Neuronal stem cell (in vitro differentiated cells): ENCODE data around the gene ITIH3.

ENCODE experiments used
- DNase-seq: peaks from one replicate; pipeline ENCODE4 v3.0.0-alpha.2; 2013; ENCODE audit warnings: low spot score
- H2AFZ ChIP-seq: one replicate; pipeline ENCODE4 v1.6.1; 2013; ENCODE audit warnings: mild to moderate bottlenecking, low read length, inconsistent platforms
- H2AK5ac ChIP-seq: 2 replicates; pipeline ENCODE4 v1.6.1; 2013; ENCODE audit warnings: low read depth, mild to moderate bottlenecking, inconsistent platforms, low read length, moderate library complexity, mixed read lengths
- H2BK120ac ChIP-seq: 2 replicates; pipeline ENCODE4 v1.6.1; 2013; ENCODE audit warnings: low read depth, mild to moderate bottlenecking, inconsistent platforms, low read length, moderate library complexity, mixed read lengths
- H2BK12ac ChIP-seq: one replicate; pipeline ENCODE4 v1.6.1; 2013; ENCODE audit warnings: low read length, inconsistent platforms
- H2BK15ac ChIP-seq: 2 replicates; pipeline ENCODE4 v1.6.1; 2013; ENCODE audit warnings: mild to moderate bottlenecking, low read length, inconsistent platforms, mixed read lengths
- H2BK5ac ChIP-seq: one replicate; pipeline ENCODE4 v1.6.1; 2013; ENCODE audit warnings: inconsistent platforms, mild to moderate bottlenecking, low read length, moderate library complexity
- H3K14ac ChIP-seq: one replicate; pipeline ENCODE4 v1.6.1; 2013; ENCODE audit warnings: low read length, inconsistent platforms
- H3K18ac ChIP-seq: 2 replicates; pipeline ENCODE4 v1.6.1; 2013; ENCODE audit warnings: low read length, inconsistent platforms
- H3K23ac ChIP-seq: 2 replicates; pipeline ENCODE4 v1.6.1; 2013; ENCODE audit warnings: low read depth, mild to moderate bottlenecking, mixed read lengths, low read length, inconsistent platforms; ENCODE audit not compliant: poor library complexity
- H3K27ac ChIP-seq: replicated peaks from 3 replicates; pipeline ENCODE4 v1.5.1; 2013; ENCODE audit warnings: low read length, inconsistent platforms
- H3K27me3 ChIP-seq, 3 experiments: 2 replicates each; pipeline ENCODE4 v1.6.1; 2013; ENCODE audit warnings: low read length in 3 of 3, mild to moderate bottlenecking in 2 of 3, inconsistent platforms in 1 of 3, low read depth in 1 of 3, mixed read lengths in 1 of 3, moderate library complexity in 1 of 3; ENCODE audit not compliant: control insufficient read depth in 3 of 3, insufficient read depth in 3 of 3
- H3K36me3 ChIP-seq, 2 donors: replicated peaks in 1 of 2; 2 replicates each; pipeline ENCODE4 v1.6.1; 2013; ENCODE audit warnings: low read length in 2 of 2; ENCODE audit not compliant: control insufficient read depth in 2 of 2, insufficient read depth in 2 of 2
- H3K4ac ChIP-seq: 2 replicates; pipeline ENCODE4 v1.6.1; 2013; ENCODE audit warnings: inconsistent platforms, mild to moderate bottlenecking, low read length, moderate library complexity
- H3K4me1 ChIP-seq, 2 donors: 1 replicate in 1 of 2; 2 replicates in 1 of 2; pipeline ENCODE4 v1.6.1; 2013; ENCODE audit warnings: low read length in 2 of 2, low read depth in 1 of 2; ENCODE audit not compliant: control insufficient read depth in 2 of 2, insufficient read depth in 1 of 2
- H3K4me2 ChIP-seq: one replicate; pipeline ENCODE4 v1.6.1; 2013; ENCODE audit warnings: mild to moderate bottlenecking, low read length, inconsistent platforms; ENCODE audit not compliant: insufficient read depth, poor library complexity, severe bottlenecking
- H3K4me3 ChIP-seq, 2 donors: 2 replicates each; pipeline ENCODE4 v1.5.1; 2013; ENCODE audit warnings: low read length in 2 of 2, mild to moderate bottlenecking in 2 of 2, inconsistent platforms in 1 of 2, moderate library complexity in 1 of 2
- H3K79me1 ChIP-seq: one replicate; pipeline ENCODE4 v1.6.1; 2013; ENCODE audit warnings: low read depth, mild to moderate bottlenecking, inconsistent platforms, low read length, moderate library complexity
- H3K9ac ChIP-seq: one replicate; pipeline ENCODE4 v1.6.1; 2013; ENCODE audit warnings: mild to moderate bottlenecking, low read depth, low read length, inconsistent platforms; ENCODE audit not compliant: poor library complexity
- H3K9me3 ChIP-seq, 2 donors: replicated peaks in 1 of 2; 2 replicates each; pipeline versions ENCODE3 to v1.6.1; 2013; ENCODE audit warnings: low read length in 2 of 2, mild to moderate bottlenecking in 2 of 2, inconsistent platforms in 1 of 2, low read depth in 1 of 2, mixed read lengths in 1 of 2, moderate library complexity in 1 of 2; ENCODE audit not compliant: control insufficient read depth in 2 of 2, insufficient read depth in 1 of 2
- H4K8ac ChIP-seq: one replicate; pipeline ENCODE4 v1.6.1; 2013; ENCODE audit warnings: low read depth, mild to moderate bottlenecking, inconsistent platforms, low read length, moderate library complexity
- H4K91ac ChIP-seq: one replicate; pipeline ENCODE4 v1.6.1; 2013; ENCODE audit warnings: low read length, low read depth, mild to moderate bottlenecking, inconsistent platforms; ENCODE audit not compliant: poor library complexity
- WGBS, 2 donors: extraction: QIAGEN DNeasy Blood & Tissue Kit; methylation state at CpG; one replicate each; pipeline ENCODE4 v1.1.7; 2013; ENCODE audit warnings: missing lambda C conversion rate in 2 of 2, mixed read lengths in 1 of 2; ENCODE audit not compliant: insufficient read length in 2 of 2, insufficient replicate concordance in 1 of 2; ENCODE audit errors: extremely low coverage in 2 of 2; 5-methylcytosine and 5-hydroxymethylcytosine counted together

Gene ITIH3

GRCh38 chr3:52836986-52837385 lies 42.4 kb downstream of the ITIH3 start:
- no peak overlapping the region for H3K4me2 ChIP-seq
- WGBS, 2 donors: no CpG with 5 or more reads among the region's 4 CpGs
- peaks cover 3 to 9% of the 10 kb centered on the region in 2 donors for H3K36me3 ChIP-seq
- no peak overlapping the region for H2BK12ac ChIP-seq
- H3K23ac ChIP-seq: no peak overlapping the region
- H2BK5ac ChIP-seq: no peak overlapping the region
- no peak for DNase-seq
- peaks cover 18 to 35% of the 10 kb centered on the region in 2 donors for H3K4me1 ChIP-seq
- H3K9me3 ChIP-seq: no peaks in the 10 kb centered on the region
- H2BK15ac ChIP-seq: no peak overlapping the region
- H3K79me1 ChIP-seq: no peaks in the 10 kb centered on the region
- H2AFZ ChIP-seq: no peak overlapping the region
- no peak overlapping the region for H3K4me3 ChIP-seq
- no peak overlapping the region for H3K4ac ChIP-seq
- no peak overlapping the region for H3K27ac ChIP-seq
- no peaks in the 10 kb centered on the region for H3K27me3 ChIP-seq
- no peak overlapping the region for H4K91ac ChIP-seq
- H3K14ac ChIP-seq: no peak overlapping the region
- H3K18ac ChIP-seq: no peak overlapping the region
- H3K9ac ChIP-seq: no peak overlapping the region
- no peak overlapping the region for H2AK5ac ChIP-seq
- no peak overlapping the region for H2BK120ac ChIP-seq
- no peak overlapping the region for H4K8ac ChIP-seq

GRCh38 chr3:52838561-52839267 lies 44.1 kb downstream of the ITIH3 start:
- H3K14ac ChIP-seq: no peak overlapping the region
- no peak overlapping the region for H2AK5ac ChIP-seq
- no peak overlapping the region for H2BK15ac ChIP-seq
- no peak overlapping the region for H3K4me3 ChIP-seq
- H3K9ac ChIP-seq: no peak overlapping the region
- no peak overlapping the region for H3K4me2 ChIP-seq
- H2BK5ac ChIP-seq: no peak overlapping the region
- H3K27me3 ChIP-seq: no peaks in the 10 kb centered on the region
- peaks cover 18 to 36% of the 10 kb centered on the region in 2 donors for H3K4me1 ChIP-seq
- no peak overlapping the region for H2BK120ac ChIP-seq
- H3K27ac ChIP-seq: no peak overlapping the region
- no peak overlapping the region for H4K8ac ChIP-seq
- H3K79me1 ChIP-seq: no peaks in the 10 kb centered on the region
- H2BK12ac ChIP-seq: no peak overlapping the region
- WGBS, 2 donors: no CpG with 5 or more reads among the region's 8 CpGs
- H3K9me3 ChIP-seq: no peaks in the 10 kb centered on the region
- H3K36me3 ChIP-seq: peaks cover 6 to 14% of the 10 kb centered on the region in 2 donors
- H4K91ac ChIP-seq: no peak overlapping the region
- DNase-seq: no peak
- no peak overlapping the region for H3K18ac ChIP-seq
- no peak overlapping the region for H3K23ac ChIP-seq
- no peak overlapping the region for H2AFZ ChIP-seq
- no peak overlapping the region for H3K4ac ChIP-seq

DNA sequence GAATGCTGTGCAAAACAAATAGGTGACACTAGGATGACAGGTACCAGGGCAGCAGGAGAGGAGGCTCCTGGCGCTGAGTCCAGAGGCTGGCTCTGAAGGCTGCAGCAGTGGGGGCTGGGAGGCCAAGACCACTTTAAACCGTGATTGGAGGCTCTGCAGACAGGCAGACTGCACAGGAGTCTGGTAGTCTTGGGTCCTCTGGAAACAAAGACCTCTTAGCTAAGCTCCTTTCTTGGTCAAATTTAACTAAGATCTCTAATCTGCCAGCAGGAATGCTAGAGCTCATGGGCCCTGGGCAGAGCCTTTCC lies 44.6 kb downstream of the ITIH3 start:
- no peak overlapping the region for H3K4ac ChIP-seq
- H4K91ac ChIP-seq: no peak overlapping the region
- H3K4me1 ChIP-seq: peaks cover 16 to 31% of the 10 kb centered on the region in 2 donors
- H2AFZ ChIP-seq: no peak overlapping the region
- no peak overlapping the region for H3K9ac ChIP-seq
- no peak overlapping the region for H3K18ac ChIP-seq
- H3K27ac ChIP-seq: no peak overlapping the region
- H2BK5ac ChIP-seq: no peak overlapping the region
- H3K27me3 ChIP-seq: no peaks in the 10 kb centered on the region
- H3K9me3 ChIP-seq: no peaks in the 10 kb centered on the region
- no peak overlapping the region for H2BK15ac ChIP-seq
- no peaks in the 10 kb centered on the region for H3K79me1 ChIP-seq
- no peak overlapping the region for H3K4me2 ChIP-seq
- H2AK5ac ChIP-seq: no peak overlapping the region
- no peak overlapping the region for H3K4me3 ChIP-seq
- no peak for DNase-seq
- H2BK12ac ChIP-seq: no peak overlapping the region
- no peak overlapping the region for H3K14ac ChIP-seq
- no peak overlapping the region for H3K23ac ChIP-seq
- no CpG with 5 or more reads among the region's 2 CpGs for WGBS, 2 donors
- H2BK120ac ChIP-seq: no peak overlapping the region
- peaks cover 6 to 14% of the 10 kb centered on the region in 2 donors for H3K36me3 ChIP-seq
- H4K8ac ChIP-seq: no peak overlapping the region

DNA sequence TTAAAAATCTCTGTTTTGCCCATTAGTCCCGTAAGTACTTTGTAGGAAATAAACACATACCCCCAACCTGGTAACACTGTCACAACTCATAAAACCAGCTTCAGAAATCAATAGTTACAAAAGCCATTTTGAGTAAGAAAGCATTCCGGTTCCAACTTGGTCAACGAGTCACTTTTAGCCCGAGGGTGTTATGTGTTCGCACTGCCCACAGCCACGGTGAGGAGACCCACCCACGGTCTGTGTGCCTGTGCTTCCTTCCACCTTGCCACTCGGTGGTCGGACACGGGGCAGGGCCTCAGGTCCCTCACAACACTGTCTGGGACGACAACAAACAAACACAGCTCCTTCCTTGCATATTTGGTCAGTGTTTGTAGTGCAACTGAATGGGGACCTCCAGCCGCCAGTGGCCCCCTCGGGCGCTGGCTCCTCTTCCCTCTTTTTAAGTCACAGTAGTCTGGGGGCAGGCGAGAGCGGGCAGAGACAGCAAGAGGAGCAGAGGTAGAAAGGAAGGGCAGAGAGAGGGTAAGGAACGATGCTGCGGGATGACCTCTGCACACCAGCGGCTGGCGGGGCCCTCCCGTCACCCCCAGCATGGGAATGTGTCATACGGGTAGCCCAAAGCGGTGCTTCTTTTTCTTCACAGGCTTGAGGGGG lies 45.4 kb downstream of the ITIH3 start:
- WGBS, 2 donors: no CpG with 5 or more reads among the region's 23 CpGs

More for the DNA sequence above, 45.4 kb downstream of the ITIH3 start:
- Histone ChIP-seq H4K8ac (no peak overlapping the region), H2BK12ac (no peak overlapping the region), H3K4me1 (peaks cover 8 to 23% of the 10 kb centered on the region in 2 donors), H3K4me3 (no peak overlapping the region), H2BK5ac (no peak overlapping the region), H3K27me3 (no peaks in the 10 kb centered on the region), H3K36me3 (peaks cover 6 to 14% of the 10 kb centered on the region in 2 donors), H2BK15ac (no peak overlapping the region), H4K91ac (no peak overlapping the region), H3K18ac (no peak overlapping the region), H3K14ac (no peak overlapping the region), H3K23ac (no peak overlapping the region), H2AK5ac (no peak overlapping the region), H3K79me1 (no peaks in the 10 kb centered on the region), H3K4ac (no peak overlapping the region), H2AFZ (no peak overlapping the region), H3K27ac (no peak overlapping the region), H3K4me2 (no peak overlapping the region), H3K9ac (no peak overlapping the region), H3K9me3 (no peaks in the 10 kb centered on the region), H2BK120ac (no peak overlapping the region)
- DNase-seq: no peak
